ENCODE measurements around the gene SOAT1. TPM values are rescaled to one million over a fixed set of nuclear protein-coding genes. Genes with fewer than 3 reads are reported as not detected.
"Not testable (repeated sequence)": the region's sequence is repeated elsewhere in the genome, so short reads cannot be mapped to it uniquely, and the experiment has no call there.

SOAT1 gene
- total RNA-seq, 1 donor from 2014 or later: 52.6 TPM

DNA sequence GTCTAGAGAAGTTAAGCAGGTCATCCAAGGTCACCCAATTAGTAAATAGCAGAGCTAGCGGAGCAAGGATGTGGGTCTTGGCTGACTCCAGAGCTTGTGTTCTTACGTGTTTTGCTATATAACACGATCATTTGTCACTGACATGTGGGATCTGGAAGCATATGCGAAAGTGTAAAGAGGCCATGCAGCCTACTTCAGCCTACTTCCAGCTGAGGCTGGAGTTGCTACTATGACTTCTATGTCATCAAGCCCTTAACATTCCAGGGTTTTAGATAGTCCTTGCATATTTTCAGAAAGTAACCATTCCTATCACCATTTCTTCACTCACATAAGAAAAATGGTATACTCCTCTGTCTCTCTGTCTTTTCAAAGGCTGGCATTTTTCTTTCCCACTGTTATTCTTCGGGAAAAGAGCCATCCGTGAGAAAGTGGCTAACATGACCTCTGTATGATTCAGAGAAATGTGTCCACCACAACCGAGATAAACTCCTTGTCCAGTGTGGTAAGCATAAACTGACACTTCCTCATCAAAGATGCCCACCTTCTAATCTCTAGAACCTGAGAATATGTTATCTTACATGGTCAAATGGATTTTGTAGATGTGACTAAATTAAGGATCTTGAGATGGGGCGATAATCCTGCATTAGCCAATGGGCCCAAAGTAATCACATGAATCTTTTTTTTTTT lies 40.2 kb upstream of the SOAT1 start:
- H3K4me3 Mint-ChIP-seq (ENCODE audit: unreplicated experiment): no peak overlapping the region
- peaks cover 2% of the 10 kb centered on the region for H3K4me1 Mint-ChIP-seq (ENCODE audit: low read depth)
- no peaks in the 10 kb centered on the region for H3K27me3 Mint-ChIP-seq (ENCODE audit: low read depth)
- DNase-seq (ENCODE audit: low spot score): no peak
- no peaks in the 10 kb centered on the region for H3K9me3 Mint-ChIP-seq (ENCODE audit: low read depth)
- TF ChIP-seq, protein P1, sequence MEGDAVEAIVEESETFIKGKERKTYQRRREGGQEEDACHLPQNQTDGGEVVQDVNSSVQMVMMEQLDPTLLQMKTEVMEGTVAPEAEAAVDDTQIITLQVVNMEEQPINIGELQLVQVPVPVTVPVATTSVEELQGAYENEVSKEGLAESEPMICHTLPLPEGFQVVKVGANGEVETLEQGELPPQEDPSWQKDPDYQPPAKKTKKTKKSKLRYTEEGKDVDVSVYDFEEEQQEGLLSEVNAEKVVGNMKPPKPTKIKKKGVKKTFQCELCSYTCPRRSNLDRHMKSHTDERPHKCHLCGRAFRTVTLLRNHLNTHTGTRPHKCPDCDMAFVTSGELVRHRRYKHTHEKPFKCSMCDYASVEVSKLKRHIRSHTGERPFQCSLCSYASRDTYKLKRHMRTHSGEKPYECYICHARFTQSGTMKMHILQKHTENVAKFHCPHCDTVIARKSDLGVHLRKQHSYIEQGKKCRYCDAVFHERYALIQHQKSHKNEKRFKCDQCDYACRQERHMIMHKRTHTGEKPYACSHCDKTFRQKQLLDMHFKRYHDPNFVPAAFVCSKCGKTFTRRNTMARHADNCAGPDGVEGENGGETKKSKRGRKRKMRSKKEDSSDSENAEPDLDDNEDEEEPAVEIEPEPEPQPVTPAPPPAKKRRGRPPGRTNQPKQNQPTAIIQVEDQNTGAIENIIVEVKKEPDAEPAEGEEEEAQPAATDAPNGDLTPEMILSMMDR (IDR thresholded peaks at IDR 0.05): no peak
- no peaks in the 10 kb centered on the region for H3K36me3 Mint-ChIP-seq (ENCODE audit: low read depth)
- no peak overlapping the region for H3K27ac Mint-ChIP-seq (ENCODE audit: unreplicated experiment)

DNA sequence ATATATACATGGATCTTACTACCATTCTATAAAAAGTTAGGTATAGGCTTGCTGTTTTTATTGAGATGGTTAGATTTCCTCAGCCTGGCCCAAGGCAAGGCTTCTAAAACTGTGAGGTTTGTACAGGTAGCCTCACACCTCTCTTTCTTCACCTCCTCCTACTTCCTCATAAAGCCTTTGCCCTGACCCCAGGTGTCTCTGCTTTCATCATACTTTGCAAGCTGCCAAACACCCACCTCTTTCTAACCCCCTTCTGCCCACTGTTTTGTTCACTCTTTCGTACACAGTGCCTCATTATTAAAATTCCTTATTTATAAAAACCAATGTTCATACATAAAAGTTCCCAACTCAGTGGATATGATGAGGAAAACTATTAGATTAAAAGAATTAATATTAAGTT lies 31.4 kb upstream of the SOAT1 start:
- Mint-ChIP-seq H3K4me3 (ENCODE audit: unreplicated experiment) (no peak overlapping the region), H3K36me3 (ENCODE audit: low read depth) (no peaks in the 10 kb centered on the region), H3K27me3 (ENCODE audit: low read depth) (no peaks in the 10 kb centered on the region), H3K27ac (ENCODE audit: unreplicated experiment) (no peak overlapping the region), H3K9me3 (ENCODE audit: low read depth) (no peaks in the 10 kb centered on the region), H3K4me1 (ENCODE audit: low read depth) (peaks cover 17% of the 10 kb centered on the region)
- TF ChIP-seq, protein P1 (IDR thresholded peaks at IDR 0.05): no peak
- DNase-seq (ENCODE audit: low spot score): no peak

DNA sequence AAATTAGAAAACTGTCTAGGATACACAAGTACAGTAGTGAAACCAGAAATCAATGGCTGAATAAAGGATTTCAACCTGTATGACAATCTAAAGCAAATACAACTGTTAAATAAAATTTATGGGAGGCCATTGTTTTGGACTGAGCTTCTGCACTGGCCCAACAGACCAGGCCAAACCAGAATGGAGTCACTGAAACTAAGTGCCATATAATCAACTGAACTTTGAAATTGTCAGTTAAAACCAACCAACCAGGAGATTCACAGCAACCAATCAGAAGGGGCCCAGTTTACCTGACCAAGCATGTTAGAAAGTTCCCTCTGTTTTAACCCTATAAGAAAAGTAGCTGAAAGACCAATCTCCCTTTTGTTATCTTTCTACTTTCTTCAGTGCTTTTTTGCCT lies 30.5 kb upstream of the SOAT1 start:
- Mint-ChIP-seq H3K27me3 (ENCODE audit: low read depth) (no peaks in the 10 kb centered on the region), H3K27ac (ENCODE audit: unreplicated experiment) (no peak overlapping the region), H3K4me3 (ENCODE audit: unreplicated experiment) (no peak overlapping the region), H3K4me1 (ENCODE audit: low read depth) (peaks cover 17% of the 10 kb centered on the region), H3K9me3 (ENCODE audit: low read depth) (no peaks in the 10 kb centered on the region), H3K36me3 (ENCODE audit: low read depth) (no peaks in the 10 kb centered on the region)
- TF ChIP-seq, protein P1 (IDR thresholded peaks at IDR 0.05): no peak
- DNase-seq (ENCODE audit: low spot score): no peak

DNA sequence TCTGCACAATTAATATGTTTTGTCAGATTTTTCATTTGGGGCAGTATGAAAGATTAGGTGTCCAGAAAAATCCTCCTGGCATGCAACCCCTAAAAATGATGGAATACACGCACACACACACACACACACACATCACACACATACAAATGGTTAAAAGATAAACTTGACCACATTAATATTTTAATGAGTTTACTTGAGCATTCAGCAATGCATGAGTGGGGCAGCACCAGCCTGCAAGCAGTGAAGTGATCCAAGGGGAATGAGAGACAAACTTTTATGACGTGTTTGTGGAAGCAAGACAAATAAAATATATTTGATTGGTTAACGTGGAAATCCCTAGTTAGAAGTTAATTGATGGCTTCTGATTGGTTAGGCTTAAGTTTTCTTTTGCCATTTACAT lies 29.1 kb upstream of the SOAT1 start:
- no peaks in the 10 kb centered on the region for H3K36me3 Mint-ChIP-seq (ENCODE audit: low read depth)
- H3K4me3 Mint-ChIP-seq (ENCODE audit: unreplicated experiment): no peak overlapping the region
- DNase-seq (ENCODE audit: low spot score): no peak
- no peaks in the 10 kb centered on the region for H3K9me3 Mint-ChIP-seq (ENCODE audit: low read depth)
- TF ChIP-seq, protein P1 (IDR thresholded peaks at IDR 0.05): no peak
- H3K27me3 Mint-ChIP-seq (ENCODE audit: low read depth): no peaks in the 10 kb centered on the region
- H3K27ac Mint-ChIP-seq (ENCODE audit: unreplicated experiment): no peak overlapping the region
- peaks cover 17% of the 10 kb centered on the region for H3K4me1 Mint-ChIP-seq (ENCODE audit: low read depth)

DNA sequence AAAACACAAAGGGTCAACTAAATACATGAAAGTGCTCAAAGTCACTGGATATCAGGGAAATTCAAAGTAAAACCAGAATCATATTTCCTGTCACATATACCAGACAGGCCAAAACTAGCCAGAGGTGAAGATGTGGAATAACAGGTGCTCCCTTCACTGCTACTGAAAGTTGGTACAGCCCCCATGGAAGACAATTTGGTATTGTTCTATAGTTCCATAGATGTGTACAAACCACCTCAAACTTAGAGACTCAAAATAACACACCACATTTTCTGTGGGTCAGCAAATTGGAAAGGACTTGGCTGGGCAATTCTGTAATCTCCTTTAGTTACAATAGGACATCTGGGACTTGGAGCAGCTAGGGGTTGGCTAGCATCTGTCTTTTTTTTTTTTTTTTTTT lies 24.5 kb upstream of the SOAT1 start:
- Mint-ChIP-seq H3K36me3 (ENCODE audit: low read depth) (no peaks in the 10 kb centered on the region), H3K27ac (ENCODE audit: unreplicated experiment) (no peak overlapping the region), H3K4me3 (ENCODE audit: unreplicated experiment) (no peak overlapping the region), H3K27me3 (ENCODE audit: low read depth) (no peaks in the 10 kb centered on the region), H3K9me3 (ENCODE audit: low read depth) (no peaks in the 10 kb centered on the region), H3K4me1 (ENCODE audit: low read depth) (peaks cover 12% of the 10 kb centered on the region)
- TF ChIP-seq, protein P1 (IDR thresholded peaks at IDR 0.05): no peak
- no peak for DNase-seq (ENCODE audit: low spot score)

DNA sequence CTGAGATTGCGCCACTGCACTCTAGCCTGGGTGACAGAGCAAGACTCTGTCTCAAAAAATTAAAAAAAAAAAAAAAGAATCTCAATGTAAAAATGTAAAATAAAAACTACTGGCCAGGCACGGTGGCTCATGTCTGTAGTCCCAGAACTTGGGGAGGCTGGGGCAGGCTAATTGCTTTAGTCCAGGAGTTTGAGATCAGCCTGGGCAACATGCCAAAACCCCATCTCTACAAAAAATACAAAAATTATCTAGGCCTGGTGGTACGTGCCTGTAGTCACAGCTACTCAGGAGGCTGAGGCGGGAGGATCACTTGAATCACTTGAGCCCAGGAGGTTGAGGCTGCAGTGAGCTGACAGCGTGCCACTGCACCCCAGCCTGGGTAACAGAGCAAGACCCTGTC lies 19.2 kb upstream of the SOAT1 start:
- H3K27me3 Mint-ChIP-seq (ENCODE audit: low read depth); H3K4me1 Mint-ChIP-seq (ENCODE audit: low read depth); DNase-seq (ENCODE audit: low spot score); H3K4me3 Mint-ChIP-seq (ENCODE audit: unreplicated experiment); H3K27ac Mint-ChIP-seq (ENCODE audit: unreplicated experiment); H3K9me3 Mint-ChIP-seq (ENCODE audit: low read depth); H3K36me3 Mint-ChIP-seq (ENCODE audit: low read depth): not testable (repeated sequence)
